ENCODE measurements around the gene RBMXL3. TPM values are rescaled to one million over a fixed set of nuclear protein-coding genes. Genes with fewer than 3 reads are reported as not detected.

Gene RBMXL3
- polyA plus RNA-seq, 1 of the 3 experiments (the other 2 are of a cell fraction) = not detected

GRCh38 chrX:115177932-115178331 is 11.3 kb upstream of the RBMXL3 start:
- 37% methylated on average over 4 of the region's 4 CpGs for WGBS (ENCODE audit: low lambda C conversion rate)
- no peak for TF ChIP-seq RXRA (IDR thresholded peaks at IDR 0.05; ENCODE audit: borderline replicate concordance, low read depth)
- Histone ChIP-seq H3K79me2 (ENCODE audit: insufficient read depth) (no peaks in the 10 kb centered on the region), H3K4me2 (no peak overlapping the region), H4K20me1 (ENCODE audit: insufficient read depth) (no peaks in the 10 kb centered on the region), H3F3A (replicated peaks; ENCODE audit: insufficient read depth) (no peaks in the 10 kb centered on the region), H2AFZ (ENCODE audit: low read depth) (no peak overlapping the region), H3K9me2 (no peaks in the 10 kb centered on the region), H3K9me3 (no peaks in the 10 kb centered on the region), H3K4me1 (ENCODE audit: control insufficient read depth in 1 of 2, insufficient read depth in 2 of 2, low read depth in 1 of 2, low read length in 1 of 2) (no peaks in the 10 kb centered on the region), H3K27ac (ENCODE audit: low read depth in 2 of 2, low read length in 1 of 2) (no peak overlapping the region), H3K9ac (no peak overlapping the region), H3K36me3 (replicated peaks in 1 of 2; ENCODE audit: control insufficient read depth in 1 of 2, insufficient read depth in 2 of 2, low read length in 1 of 2) (no peaks in the 10 kb centered on the region), H3K4me3 (ENCODE audit: low read depth in 2 of 2, low read length in 1 of 2) (no peak overlapping the region), H3K27me3 (ENCODE audit: insufficient read depth) (no peaks in the 10 kb centered on the region)
- POLR2A ChIA-PET = no interaction called here
- CTCF ChIA-PET = interaction anchor here (1.4 kb wide), 1 partner anchor 9 kb away, joined by 3 read pairs; no protein-coding TSS in a partner anchor
- DNase-seq = no peak

GRCh38 chrX:115178473-115178872 is 10.7 kb upstream of the RBMXL3 start:
- 35% methylated on average over 1 of the region's 1 CpG for WGBS (ENCODE audit: low lambda C conversion rate)
- CTCF ChIA-PET = no interaction called here
- Histone ChIP-seq H3K4me3 (ENCODE audit: low read depth in 2 of 2, low read length in 1 of 2) (no peak overlapping the region), H3K9ac (no peak overlapping the region), H3F3A (replicated peaks; ENCODE audit: insufficient read depth) (no peaks in the 10 kb centered on the region), H3K4me2 (no peak overlapping the region), H4K20me1 (ENCODE audit: insufficient read depth) (no peaks in the 10 kb centered on the region), H3K9me2 (no peaks in the 10 kb centered on the region), H3K27me3 (ENCODE audit: insufficient read depth) (no peaks in the 10 kb centered on the region), H3K27ac (ENCODE audit: low read depth in 2 of 2, low read length in 1 of 2) (no peak overlapping the region), H3K9me3 (no peaks in the 10 kb centered on the region), H2AFZ (ENCODE audit: low read depth) (no peak overlapping the region), H3K4me1 (ENCODE audit: control insufficient read depth in 1 of 2, insufficient read depth in 2 of 2, low read depth in 1 of 2, low read length in 1 of 2) (no peaks in the 10 kb centered on the region), H3K36me3 (replicated peaks in 1 of 2; ENCODE audit: control insufficient read depth in 1 of 2, insufficient read depth in 2 of 2, low read length in 1 of 2) (no peaks in the 10 kb centered on the region), H3K79me2 (ENCODE audit: insufficient read depth) (no peaks in the 10 kb centered on the region)
- no peak for DNase-seq
- POLR2A ChIA-PET = no interaction called here
- no peak for TF ChIP-seq RAD21 (IDR thresholded peaks at IDR 0.05; ENCODE audit: low read length)
- no peak for TF ChIP-seq TAF1 (IDR thresholded peaks at IDR 0.05; ENCODE audit: borderline replicate concordance, low read depth, low read length)
- no peak for TF ChIP-seq EZH2phosphoT487 (IDR thresholded peaks at IDR 0.05; ENCODE audit: borderline replicate concordance, low read depth)
- no peak for TF ChIP-seq GATA2 (CRISPR knock-in tag; IDR thresholded peaks at IDR 0.05)
- no peak for TF ChIP-seq JUND (IDR thresholded peaks at IDR 0.05)
- TF ChIP-seq ZBTB33 (IDR thresholded peaks at IDR 0.05; ENCODE audit: borderline replicate concordance, low read depth) = no peak
- no peak for TF ChIP-seq RFX5 (IDR thresholded peaks at IDR 0.05; ENCODE audit: low read length)
- TF ChIP-seq REST (IDR thresholded peaks at IDR 0.05; ENCODE audit: low read depth, low read length) = no peak
- no peak for TF ChIP-seq CHD2 (IDR thresholded peaks at IDR 0.05; ENCODE audit: low read length, partially characterized antibody)
- TF ChIP-seq MAX (IDR thresholded peaks at IDR 0.05; ENCODE audit: low read depth) = no peak
- TF ChIP-seq YY1 (IDR thresholded peaks at IDR 0.05; ENCODE audit: low read depth) = no peak
- TF ChIP-seq POLR2AphosphoS5 (IDR thresholded peaks at IDR 0.05; ENCODE audit: low read depth, low read length) = no peak
- no peak for TF ChIP-seq IRF3 (IDR thresholded peaks at IDR 0.05; ENCODE audit: low read depth, low read length)
- no peak for TF ChIP-seq NRF1 (IDR thresholded peaks at IDR 0.05; ENCODE audit: low read depth, low read length)
- no peak for TF ChIP-seq PBX3 (IDR thresholded peaks at IDR 0.05)
- TF ChIP-seq FOSL2 (IDR thresholded peaks at IDR 0.05; ENCODE audit: borderline replicate concordance, low read depth) = no peak
- TF ChIP-seq NFIC (IDR thresholded peaks at IDR 0.05; ENCODE audit: borderline replicate concordance) = no peak
- no peak for TF ChIP-seq EP300 (IDR thresholded peaks at IDR 0.05; ENCODE audit: borderline replicate concordance in 1 of 2, low read depth in 1 of 2, low read length in 1 of 2)
- TF ChIP-seq TCF12 (IDR thresholded peaks at IDR 0.05) = no peak
- TF ChIP-seq MXI1 (IDR thresholded peaks at IDR 0.05; ENCODE audit: low read depth, low read length) = no peak

Measured in SK-N-SH (cell line).